Measurements from ENCODE around the gene ORMDL2.

The ORMDL2 gene

DNA sequence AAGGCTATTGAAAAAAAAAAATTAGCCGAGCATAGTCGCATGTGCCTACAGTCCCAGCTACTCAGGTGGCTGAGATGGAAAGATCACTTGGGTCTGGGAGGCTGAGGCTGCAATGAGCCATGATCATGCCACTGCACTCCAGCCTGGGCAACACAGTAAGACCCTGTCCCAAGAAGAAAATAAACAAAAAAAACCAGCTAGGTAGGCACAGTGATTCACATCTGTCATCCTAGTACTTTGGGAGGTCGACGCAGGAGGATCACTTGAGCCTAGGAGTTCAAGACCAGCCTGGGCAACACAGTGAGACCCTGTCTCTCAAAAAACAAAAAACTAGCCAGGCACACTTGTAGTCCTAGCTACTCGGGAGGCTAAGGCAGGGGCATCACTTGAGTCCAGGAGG, 8.6 kb upstream of the ORMDL2 start:
- Histone ChIP-seq H3K4me1 (ENCODE audit: control insufficient read depth, insufficient read depth, low read length) (peaks cover 6% of the 10 kb centered on the region), H3K9ac (ENCODE audit: low read length) (no peak overlapping the region), H3K9me3 (ENCODE audit: control insufficient read depth, low read length) (no peaks in the 10 kb centered on the region), H3K36me3 (ENCODE audit: control insufficient read depth, insufficient read depth, low read length, severe bottlenecking) (peaks cover 26% of the 10 kb centered on the region), H3K27me3 (replicated peaks; ENCODE audit: control insufficient read depth, insufficient read depth, low read length) (no peaks in the 10 kb centered on the region), H3K4me3 (ENCODE audit: low read length) (no peak overlapping the region)
- DNase-seq (ENCODE audit: low read depth) = no peak

DNA sequence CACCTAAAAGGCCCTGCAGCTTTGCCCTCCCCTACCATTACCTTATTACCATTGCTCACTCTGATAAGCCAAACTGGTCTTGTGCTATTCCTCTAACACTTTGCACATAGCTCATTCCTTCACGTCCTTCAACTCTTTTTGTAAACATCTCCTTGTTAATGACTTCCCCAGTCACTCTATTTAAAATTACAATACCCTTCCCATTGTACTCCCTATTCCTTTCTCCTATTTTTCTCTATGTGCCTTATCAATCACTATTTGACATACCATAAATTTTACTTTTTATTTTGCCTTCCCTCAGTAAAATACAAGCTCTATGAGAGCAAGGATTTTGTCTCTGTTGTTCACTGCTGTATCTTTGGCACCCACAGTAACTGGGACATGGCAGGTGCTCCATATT, 5.8 kb upstream of the ORMDL2 start:
- H3K4me3 ChIP-seq (ENCODE audit: low read length) = no peak overlapping the region
- H3K27me3 ChIP-seq (replicated peaks; ENCODE audit: control insufficient read depth, insufficient read depth, low read length) = no peaks in the 10 kb centered on the region
- no peak for DNase-seq (ENCODE audit: low read depth)
- no peaks in the 10 kb centered on the region for H3K9me3 ChIP-seq (ENCODE audit: control insufficient read depth, low read length)
- no peak overlapping the region for H3K9ac ChIP-seq (ENCODE audit: low read length)
- peaks cover 27% of the 10 kb centered on the region for H3K4me1 ChIP-seq (ENCODE audit: control insufficient read depth, insufficient read depth, low read length)
- H3K36me3 ChIP-seq (ENCODE audit: control insufficient read depth, insufficient read depth, low read length, severe bottlenecking) = peaks cover 25% of the 10 kb centered on the region

DNA sequence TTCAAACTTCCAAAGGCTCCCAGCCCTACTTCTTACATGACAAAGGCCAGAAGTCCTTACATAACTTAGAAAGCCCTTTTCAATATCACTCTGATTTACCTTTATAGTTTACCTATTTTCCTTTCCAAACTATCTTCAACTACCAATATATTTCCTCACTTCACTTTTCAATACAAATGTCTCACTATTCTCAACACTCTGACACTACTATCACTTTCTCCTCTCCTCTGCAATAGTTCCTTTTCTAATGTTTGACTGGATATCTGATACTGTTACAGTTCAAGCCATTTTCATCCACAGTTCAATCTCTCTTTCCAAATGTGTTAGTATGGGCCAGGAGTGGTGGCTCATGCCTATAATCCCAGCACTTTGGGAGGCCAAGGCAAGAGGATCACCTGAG, 3.6 kb upstream of the ORMDL2 start:
- no peaks in the 10 kb centered on the region for H3K9me3 ChIP-seq (ENCODE audit: control insufficient read depth, low read length)
- DNase-seq (ENCODE audit: low read depth) = no peak
- peaks cover 10% of the 10 kb centered on the region for H3K36me3 ChIP-seq (ENCODE audit: control insufficient read depth, insufficient read depth, low read length, severe bottlenecking)
- no peaks in the 10 kb centered on the region for H3K27me3 ChIP-seq (replicated peaks; ENCODE audit: control insufficient read depth, insufficient read depth, low read length)
- H3K9ac ChIP-seq (ENCODE audit: low read length) = no peak overlapping the region
- peaks cover 35% of the 10 kb centered on the region for H3K4me1 ChIP-seq (ENCODE audit: control insufficient read depth, insufficient read depth, low read length)
- no peak overlapping the region for H3K4me3 ChIP-seq (ENCODE audit: low read length)

DNA sequence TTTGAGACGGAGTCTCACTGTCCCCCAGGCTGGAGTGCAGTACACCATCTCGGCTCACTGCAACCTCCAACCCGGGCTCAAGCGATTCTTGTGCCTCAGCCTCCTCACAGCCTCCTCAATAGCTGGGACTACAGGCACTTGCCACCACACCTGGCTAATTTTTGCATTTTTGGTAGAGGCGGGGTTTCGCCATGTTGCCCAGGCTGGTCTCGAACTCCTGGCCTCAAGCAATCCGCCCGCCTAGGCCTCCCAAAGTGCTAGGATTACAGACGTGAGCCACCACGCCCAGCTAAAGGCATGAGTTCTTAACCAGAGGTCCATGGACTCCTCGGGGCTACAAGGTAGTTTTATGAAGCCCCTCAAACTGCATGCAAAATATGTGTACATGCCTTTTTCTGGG, 2.4 kb upstream of the ORMDL2 start:
- peak overlapping the region; percentile 97 for H3K4me3 ChIP-seq (ENCODE audit: low read length)
- H3K4me1 ChIP-seq (ENCODE audit: control insufficient read depth, insufficient read depth, low read length) = peaks cover 35% of the 10 kb centered on the region
- no peaks in the 10 kb centered on the region for H3K27me3 ChIP-seq (replicated peaks; ENCODE audit: control insufficient read depth, insufficient read depth, low read length)
- peaks cover 19% of the 10 kb centered on the region for H3K36me3 ChIP-seq (ENCODE audit: control insufficient read depth, insufficient read depth, low read length, severe bottlenecking)
- DNase-seq (ENCODE audit: low read depth) = no peak
- peak overlapping the region; percentile 95 for H3K9ac ChIP-seq (ENCODE audit: low read length)
- H3K9me3 ChIP-seq (ENCODE audit: control insufficient read depth, low read length) = no peaks in the 10 kb centered on the region

- peaks cover 35% of the 10 kb centered on the region for H3K4me1 ChIP-seq (ENCODE audit: control insufficient read depth, insufficient read depth, low read length)
- peak; percentile 71 for DNase-seq (ENCODE audit: low read depth)
- H3K36me3 ChIP-seq (ENCODE audit: control insufficient read depth, insufficient read depth, low read length, severe bottlenecking) = peaks cover 34% of the 10 kb centered on the region
- H3K9me3 ChIP-seq (ENCODE audit: control insufficient read depth, low read length) = no peaks in the 10 kb centered on the region
- no peaks in the 10 kb centered on the region for H3K27me3 ChIP-seq (replicated peaks; ENCODE audit: control insufficient read depth, insufficient read depth, low read length)
- H3K9ac ChIP-seq (ENCODE audit: low read length) = peak overlapping the region; percentile 95
- H3K4me3 ChIP-seq (ENCODE audit: low read length) = peak overlapping the region; percentile 97
Observed at GRCh38 chr12:55816881-55817344, 928 bp upstream of the ORMDL2 start.

- Histone ChIP-seq H3K9me3 (ENCODE audit: control insufficient read depth, low read length) (no peaks in the 10 kb centered on the region), H3K9ac (ENCODE audit: low read length) (peak overlapping the region; percentile 91), H3K4me1 (ENCODE audit: control insufficient read depth, insufficient read depth, low read length) (peaks cover 35% of the 10 kb centered on the region), H3K36me3 (ENCODE audit: control insufficient read depth, insufficient read depth, low read length, severe bottlenecking) (peaks cover 47% of the 10 kb centered on the region), H3K27me3 (replicated peaks; ENCODE audit: control insufficient read depth, insufficient read depth, low read length) (no peaks in the 10 kb centered on the region), H3K4me3 (ENCODE audit: low read length) (peak overlapping the region; percentile 97)
- DNase-seq (ENCODE audit: low read depth) = peak; percentile 25
Observed at GRCh38 chr12:55818140-55818728, 393 bp downstream of the ORMDL2 start.

- Histone ChIP-seq H3K9ac (ENCODE audit: low read length) (peak overlapping the region; percentile 91), H3K36me3 (ENCODE audit: control insufficient read depth, insufficient read depth, low read length, severe bottlenecking) (peaks cover 47% of the 10 kb centered on the region), H3K4me1 (ENCODE audit: control insufficient read depth, insufficient read depth, low read length) (peaks cover 33% of the 10 kb centered on the region), H3K27me3 (replicated peaks; ENCODE audit: control insufficient read depth, insufficient read depth, low read length) (no peaks in the 10 kb centered on the region), H3K9me3 (ENCODE audit: control insufficient read depth, low read length) (no peaks in the 10 kb centered on the region), H3K4me3 (ENCODE audit: low read length) (peak overlapping the region; percentile 97)
- no peak for DNase-seq (ENCODE audit: low read depth)
Observed at GRCh38 chr12:55818886-55819285, 1.0 kb downstream of the ORMDL2 start.

GRCh38 chr12:55820679-55821078, 2.8 kb downstream of the ORMDL2 start:
- no peak overlapping the region for H3K4me3 ChIP-seq (ENCODE audit: low read length)
- no peaks in the 10 kb centered on the region for H3K9me3 ChIP-seq (ENCODE audit: control insufficient read depth, low read length)
- H3K27me3 ChIP-seq (replicated peaks; ENCODE audit: control insufficient read depth, insufficient read depth, low read length) = no peaks in the 10 kb centered on the region
- DNase-seq (ENCODE audit: low read depth) = peak; percentile 45
- no peak overlapping the region for H3K9ac ChIP-seq (ENCODE audit: low read length)
- H3K36me3 ChIP-seq (ENCODE audit: control insufficient read depth, insufficient read depth, low read length, severe bottlenecking) = peaks cover 42% of the 10 kb centered on the region
- H3K4me1 ChIP-seq (ENCODE audit: control insufficient read depth, insufficient read depth, low read length) = peaks cover 15% of the 10 kb centered on the region

DNA sequence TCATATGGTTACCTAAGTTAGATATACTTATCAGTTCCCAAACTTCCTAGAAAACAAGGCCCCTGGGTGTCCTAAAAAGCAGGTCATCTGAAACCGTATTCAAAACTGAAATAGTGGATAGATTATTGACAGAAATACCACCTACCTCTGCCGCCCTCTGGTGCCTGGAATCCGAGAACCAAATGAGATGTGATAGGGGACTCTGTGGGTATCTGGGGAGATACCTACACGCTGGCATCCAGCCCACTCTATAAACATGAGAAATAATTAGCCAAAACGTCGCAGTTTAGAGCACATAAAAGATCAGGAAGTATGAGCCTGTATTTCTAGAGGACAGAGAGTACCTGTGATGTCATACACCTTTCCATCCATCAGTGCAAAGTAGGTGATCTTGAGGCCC, 4.4 kb downstream of the ORMDL2 start:
- peaks cover 12% of the 10 kb centered on the region for H3K4me1 ChIP-seq (ENCODE audit: control insufficient read depth, insufficient read depth, low read length)
- H3K27me3 ChIP-seq (replicated peaks; ENCODE audit: control insufficient read depth, insufficient read depth, low read length) = no peaks in the 10 kb centered on the region
- H3K36me3 ChIP-seq (ENCODE audit: control insufficient read depth, insufficient read depth, low read length, severe bottlenecking) = peaks cover 43% of the 10 kb centered on the region
- H3K9me3 ChIP-seq (ENCODE audit: control insufficient read depth, low read length) = no peaks in the 10 kb centered on the region
- no peak overlapping the region for H3K9ac ChIP-seq (ENCODE audit: low read length)
- DNase-seq (ENCODE audit: low read depth) = peak; percentile 38
- no peak overlapping the region for H3K4me3 ChIP-seq (ENCODE audit: low read length)

DNA sequence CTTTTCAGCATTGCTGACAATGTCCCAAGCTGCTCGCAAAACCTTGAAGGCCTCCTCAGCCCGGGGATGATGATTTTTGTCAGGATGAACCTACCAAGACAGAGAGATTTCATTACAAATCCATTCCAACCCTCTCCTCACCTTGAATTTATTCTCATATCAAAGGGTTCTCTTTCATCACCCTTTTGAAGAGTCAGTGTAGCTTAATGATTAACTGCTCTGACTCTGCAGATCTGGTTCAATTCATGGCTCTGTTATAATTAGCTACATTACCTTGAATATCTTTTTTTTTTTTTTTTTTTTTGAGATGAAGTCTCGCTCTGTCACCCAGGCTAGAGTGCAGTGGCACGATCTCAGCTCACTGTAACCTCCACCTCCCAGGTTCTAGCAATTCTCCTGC, 5.6 kb downstream of the ORMDL2 start:
- H3K9me3 ChIP-seq (ENCODE audit: control insufficient read depth, low read length) = no peaks in the 10 kb centered on the region
- peaks cover 21% of the 10 kb centered on the region for H3K4me1 ChIP-seq (ENCODE audit: control insufficient read depth, insufficient read depth, low read length)
- H3K9ac ChIP-seq (ENCODE audit: low read length) = no peak overlapping the region
- H3K36me3 ChIP-seq (ENCODE audit: control insufficient read depth, insufficient read depth, low read length, severe bottlenecking) = peaks cover 45% of the 10 kb centered on the region
- no peak overlapping the region for H3K4me3 ChIP-seq (ENCODE audit: low read length)
- no peaks in the 10 kb centered on the region for H3K27me3 ChIP-seq (replicated peaks; ENCODE audit: control insufficient read depth, insufficient read depth, low read length)
- no peak for DNase-seq (ENCODE audit: low read depth)

- Histone ChIP-seq H3K36me3 (ENCODE audit: control insufficient read depth, insufficient read depth, low read length, severe bottlenecking) (peaks cover 39% of the 10 kb centered on the region), H3K9ac (ENCODE audit: low read length) (peak overlapping the region; percentile 16), H3K4me3 (ENCODE audit: low read length) (no peak overlapping the region), H3K27me3 (replicated peaks; ENCODE audit: control insufficient read depth, insufficient read depth, low read length) (no peaks in the 10 kb centered on the region), H3K9me3 (ENCODE audit: control insufficient read depth, low read length) (no peaks in the 10 kb centered on the region), H3K4me1 (ENCODE audit: control insufficient read depth, insufficient read depth, low read length) (peaks cover 20% of the 10 kb centered on the region)
- DNase-seq (ENCODE audit: low read depth) = no peak
Observed at GRCh38 chr12:55824726-55825125, 6.9 kb downstream of the ORMDL2 start.

DNA sequence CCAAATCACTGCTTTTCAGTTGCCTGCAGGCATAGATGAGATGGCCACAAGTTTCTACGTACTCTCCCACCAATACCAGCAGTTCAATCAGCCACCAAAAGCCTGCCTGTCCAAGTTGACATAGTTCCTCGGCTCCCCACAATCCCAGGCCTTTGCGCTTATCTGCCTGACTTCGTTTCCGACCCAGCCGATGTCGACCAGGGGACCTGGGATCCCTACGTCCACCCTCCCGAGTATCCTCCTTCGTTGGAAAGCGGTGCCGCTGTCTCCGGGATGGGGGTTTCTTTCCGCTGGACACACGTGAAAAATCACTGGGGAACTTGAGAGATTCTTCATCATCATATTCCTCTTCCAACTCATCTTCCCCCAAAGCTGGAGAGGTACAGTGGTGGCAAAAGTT, 10.0 kb downstream of the ORMDL2 start:
- H3K9me3 ChIP-seq (ENCODE audit: control insufficient read depth, low read length) = no peaks in the 10 kb centered on the region
- DNase-seq (ENCODE audit: low read depth) = no peak
- H3K9ac ChIP-seq (ENCODE audit: low read length) = no peak overlapping the region
- no peaks in the 10 kb centered on the region for H3K27me3 ChIP-seq (replicated peaks; ENCODE audit: control insufficient read depth, insufficient read depth, low read length)
- peaks cover 8% of the 10 kb centered on the region for H3K36me3 ChIP-seq (ENCODE audit: control insufficient read depth, insufficient read depth, low read length, severe bottlenecking)
- peaks cover 40% of the 10 kb centered on the region for H3K4me1 ChIP-seq (ENCODE audit: control insufficient read depth, insufficient read depth, low read length)
- peak overlapping the region; percentile 32 for H3K4me3 ChIP-seq (ENCODE audit: low read length)
